Activated B cell treated with CpG ODN at 0.5 μM for 24 hours (primary cell): ENCODE measurements around the gene GRM8. TPM values are rescaled to one million over a fixed set of nuclear protein-coding genes. Genes with fewer than 3 reads are reported as not detected.

Experiments
- ATAC-seq: fragments of 200-7000 bp; cut with Tn5 transposase; one replicate; pipeline ENCODE4 v1.10.0; 2021; ENCODE audit warnings: low read depth, mild to moderate bottlenecking, moderate library complexity
- CTCF ChIA-PET: fragments of 350-600 bp; sonication (Branson Sonifier 250); formaldehyde crosslinking; loops from one replicate; lab custom pipeline; 2021; ENCODE audit warnings: antibody characterized with exemption; lab: Charles Lee
- POLR2A ChIA-PET: fragments of 350-600 bp; sonication (Branson Sonifier 250); formaldehyde crosslinking; loops from one replicate; lab custom pipeline; 2021; ENCODE audit warnings: antibody characterized with exemption; lab: Charles Lee
- DNase-seq: peaks from one replicate; pipeline ENCODE4 v3.0.0; 2022
- H3K27ac Mint-ChIP-seq: one replicate; pipeline ENCODE4 v1.8.0; 2020; ENCODE audit warnings: mixed read lengths
- H3K27me3 Mint-ChIP-seq: one replicate; pipeline ENCODE4 v1.8.0; 2021; ENCODE audit warnings: mixed read lengths
- H3K36me3 Mint-ChIP-seq: one replicate; pipeline ENCODE4 v1.8.0; 2021; ENCODE audit warnings: low read depth, mixed read lengths
- H3K4me1 Mint-ChIP-seq: one replicate; pipeline ENCODE4 v1.8.0; 2021; ENCODE audit warnings: mixed read lengths
- H3K4me3 Mint-ChIP-seq: one replicate; pipeline ENCODE4 v1.8.0; 2020; ENCODE audit warnings: mild to moderate bottlenecking, mixed read lengths
- H3K9me3 Mint-ChIP-seq: one replicate; pipeline ENCODE4 v1.8.0; 2020; ENCODE audit warnings: mixed read lengths
- CTCF ChIP-seq: fragments of 200-600 bp; IDR thresholded peaks from one replicate; pipeline ENCODE4 v1.8.0; 2022; ENCODE audit warnings: antibody characterized with exemption, mild to moderate bottlenecking
- intact Hi-C: fragments of 100-400 bp; cut with micrococcal nuclease; formaldehyde crosslinking; loops from one replicate; pipeline ENCODE4 v1.15.1; 2024
- total RNA-seq: library from RNA; stranded (reverse); gene quantifications from 2 replicates; pipeline ENCODE4 v1.2.3, GENCODE V29; 2022

The GRM8 gene
- total RNA-seq, 1 donor from 2014 or later: not detected

GRCh38 chr7:126442908-126443307, 809.8 kb downstream of the GRM8 start:
- no peaks in the 10 kb centered on the region for H3K9me3 Mint-ChIP-seq
- DNase-seq (no peak), ATAC-seq (no peak)
- no peaks in the 10 kb centered on the region for H3K4me1 Mint-ChIP-seq
- ChIA-PET CTCF (no interaction called here), POLR2A (no interaction called here)
- H3K4me3 Mint-ChIP-seq: no peak overlapping the region
- intact Hi-C loops: no loop called here
- H3K36me3 Mint-ChIP-seq: no peaks in the 10 kb centered on the region
- H3K27ac Mint-ChIP-seq: no peak overlapping the region
- TF ChIP-seq CTCF: no peak
- no peaks in the 10 kb centered on the region for H3K27me3 Mint-ChIP-seq

- no peaks in the 10 kb centered on the region for H3K27me3 Mint-ChIP-seq
- TF ChIP-seq CTCF: no peak
- DNase-seq (no peak), ATAC-seq (no peak)
- no peak overlapping the region for H3K27ac Mint-ChIP-seq
- no peaks in the 10 kb centered on the region for H3K36me3 Mint-ChIP-seq
- POLR2A ChIA-PET: no interaction called here
- H3K4me3 Mint-ChIP-seq: no peak overlapping the region
- no peaks in the 10 kb centered on the region for H3K9me3 Mint-ChIP-seq
- CTCF ChIA-PET: no interaction called here
- intact Hi-C loops: no loop called here
- H3K4me1 Mint-ChIP-seq: no peaks in the 10 kb centered on the region
These were observed 811.0 kb downstream of the GRM8 start for GRCh38 chr7:126441745-126442144.

GRCh38 chr7:126440542-126440941, 812.2 kb downstream of the GRM8 start:
- H3K27me3 Mint-ChIP-seq: no peaks in the 10 kb centered on the region
- H3K27ac Mint-ChIP-seq: no peak overlapping the region
- ATAC-seq (no peak), DNase-seq (no peak)
- no peak overlapping the region for H3K4me3 Mint-ChIP-seq
- no peaks in the 10 kb centered on the region for H3K9me3 Mint-ChIP-seq
- intact Hi-C loops: no loop called here
- ChIA-PET POLR2A (no interaction called here), CTCF (no interaction called here)
- no peaks in the 10 kb centered on the region for H3K36me3 Mint-ChIP-seq
- no peak for TF ChIP-seq CTCF
- no peaks in the 10 kb centered on the region for H3K4me1 Mint-ChIP-seq

GRCh38 chr7:126436213-126436868, 816.4 kb downstream of the GRM8 start:
- no peak for TF ChIP-seq CTCF
- H3K27ac Mint-ChIP-seq: no peak overlapping the region
- no peaks in the 10 kb centered on the region for H3K36me3 Mint-ChIP-seq
- no peaks in the 10 kb centered on the region for H3K4me1 Mint-ChIP-seq
- ChIA-PET CTCF (no interaction called here), POLR2A (no interaction called here)
- no peak for DNase-seq
- intact Hi-C loops: no loop called here
- no peak for ATAC-seq
- no peak overlapping the region for H3K4me3 Mint-ChIP-seq
- no peaks in the 10 kb centered on the region for H3K9me3 Mint-ChIP-seq
- H3K27me3 Mint-ChIP-seq: no peaks in the 10 kb centered on the region

GRCh38 chr7:126426652-126427051, 826.1 kb downstream of the GRM8 start:
- H3K4me1 Mint-ChIP-seq: no peaks in the 10 kb centered on the region
- H3K36me3 Mint-ChIP-seq: no peaks in the 10 kb centered on the region
- no peak for TF ChIP-seq CTCF
- H3K9me3 Mint-ChIP-seq: no peaks in the 10 kb centered on the region
- no peak overlapping the region for H3K4me3 Mint-ChIP-seq
- CTCF ChIA-PET: no interaction called here
- ATAC-seq (no peak), DNase-seq (no peak)
- no peak overlapping the region for H3K27ac Mint-ChIP-seq
- POLR2A ChIA-PET: no interaction called here
- no peaks in the 10 kb centered on the region for H3K27me3 Mint-ChIP-seq
- intact Hi-C loops: no loop called here
